GM12892 (cell line): ENCODE data around the gene ATP5PO.

Experiments
- POLR2AphosphoS5 ChIP-seq: IDR thresholded peaks from 2 replicates; pipeline ENCODE4 v1.6.1; 2011; ENCODE audit warnings: low read depth, low read length, control low read depth
- TAF1 ChIP-seq: IDR thresholded peaks from 2 replicates; pipeline ENCODE4 v1.6.1; 2011; ENCODE audit warnings: low read depth, mild to moderate bottlenecking, control low read depth, low read length, borderline replicate concordance

- TF ChIP-seq POLR2AphosphoS5 (no peak), TAF1 (no peak)
Measured at GRCh38 chr21:33898586-33898985, 17.0 kb downstream of the ATP5PO start.
